C4-2B (cell line): ENCODE data around the gene PAK5.

Experiments
- H3K27ac ChIP-seq: fragments of 450-650 bp; 2 replicates; pipeline ENCODE4 v1.5.1; 2017
- ZFX ChIP-seq: fragments of 450-650 bp; IDR thresholded peaks from 2 replicates; pipeline ENCODE4 v1.6.1; 2017
- TF ChIP-seq, protein P1 (sequence below): fragments of 450-650 bp; conservative IDR thresholded peaks from 2 replicates; pipeline ENCODE4 v1.5.1; 2017; ENCODE audit warnings: mild to moderate bottlenecking

The PAK5 gene

DNA sequence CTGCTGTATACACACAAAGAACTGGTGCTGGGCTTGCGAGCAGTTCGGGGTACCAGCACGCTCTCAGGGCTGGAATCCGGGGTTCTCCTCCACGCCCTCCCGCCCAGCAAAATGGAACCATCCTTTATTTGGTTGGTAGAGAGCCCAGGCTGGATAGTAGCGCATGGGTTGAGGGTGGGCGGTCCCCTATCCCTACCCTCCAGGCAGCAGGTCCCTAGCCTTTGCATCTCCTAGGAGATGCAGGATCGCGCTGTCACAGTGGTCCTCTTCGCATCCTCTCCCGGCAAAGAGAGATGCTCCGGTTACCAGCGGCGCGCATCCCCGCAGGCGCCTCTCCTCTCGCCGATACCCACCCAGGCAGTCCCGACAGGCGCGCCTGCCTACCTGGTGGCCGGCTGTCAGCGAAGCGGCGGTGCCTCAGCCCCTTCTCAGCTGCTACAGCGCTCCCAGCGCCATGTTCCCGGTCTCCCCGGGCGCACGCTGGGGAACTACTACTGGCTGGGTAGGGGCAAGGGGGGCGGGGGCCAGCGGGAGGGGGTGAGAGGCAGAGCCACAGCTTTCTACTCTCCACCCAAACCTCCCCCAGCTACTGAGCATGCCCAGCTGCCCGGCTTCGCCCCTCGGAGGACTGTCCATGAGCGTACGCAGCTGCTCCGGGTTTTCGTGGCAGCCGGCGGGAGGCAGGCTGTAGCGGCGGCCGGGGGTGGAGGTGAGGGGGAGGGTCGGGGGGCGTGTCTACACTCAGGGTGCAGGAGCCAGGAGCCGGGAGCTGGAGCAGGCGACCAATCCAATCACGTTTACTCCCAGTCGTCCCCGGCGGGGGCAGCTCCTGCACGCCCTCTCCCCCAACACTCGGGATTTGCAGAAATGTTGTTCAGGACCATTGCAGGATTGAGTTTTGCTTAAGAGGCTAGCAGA is at the start of gene PAK5:
Gene PAK5, minus strand, starts transcription at position 699 of the 918 bp plus-strand sequence. CDS start 194,748 bp downstream, outside the sequence.
- no peak within 1 kb of the TSS for H3K27ac ChIP-seq
- no peak for TF ChIP-seq ZFX
- TF ChIP-seq, protein P1, sequence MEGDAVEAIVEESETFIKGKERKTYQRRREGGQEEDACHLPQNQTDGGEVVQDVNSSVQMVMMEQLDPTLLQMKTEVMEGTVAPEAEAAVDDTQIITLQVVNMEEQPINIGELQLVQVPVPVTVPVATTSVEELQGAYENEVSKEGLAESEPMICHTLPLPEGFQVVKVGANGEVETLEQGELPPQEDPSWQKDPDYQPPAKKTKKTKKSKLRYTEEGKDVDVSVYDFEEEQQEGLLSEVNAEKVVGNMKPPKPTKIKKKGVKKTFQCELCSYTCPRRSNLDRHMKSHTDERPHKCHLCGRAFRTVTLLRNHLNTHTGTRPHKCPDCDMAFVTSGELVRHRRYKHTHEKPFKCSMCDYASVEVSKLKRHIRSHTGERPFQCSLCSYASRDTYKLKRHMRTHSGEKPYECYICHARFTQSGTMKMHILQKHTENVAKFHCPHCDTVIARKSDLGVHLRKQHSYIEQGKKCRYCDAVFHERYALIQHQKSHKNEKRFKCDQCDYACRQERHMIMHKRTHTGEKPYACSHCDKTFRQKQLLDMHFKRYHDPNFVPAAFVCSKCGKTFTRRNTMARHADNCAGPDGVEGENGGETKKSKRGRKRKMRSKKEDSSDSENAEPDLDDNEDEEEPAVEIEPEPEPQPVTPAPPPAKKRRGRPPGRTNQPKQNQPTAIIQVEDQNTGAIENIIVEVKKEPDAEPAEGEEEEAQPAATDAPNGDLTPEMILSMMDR = no peak

DNA sequence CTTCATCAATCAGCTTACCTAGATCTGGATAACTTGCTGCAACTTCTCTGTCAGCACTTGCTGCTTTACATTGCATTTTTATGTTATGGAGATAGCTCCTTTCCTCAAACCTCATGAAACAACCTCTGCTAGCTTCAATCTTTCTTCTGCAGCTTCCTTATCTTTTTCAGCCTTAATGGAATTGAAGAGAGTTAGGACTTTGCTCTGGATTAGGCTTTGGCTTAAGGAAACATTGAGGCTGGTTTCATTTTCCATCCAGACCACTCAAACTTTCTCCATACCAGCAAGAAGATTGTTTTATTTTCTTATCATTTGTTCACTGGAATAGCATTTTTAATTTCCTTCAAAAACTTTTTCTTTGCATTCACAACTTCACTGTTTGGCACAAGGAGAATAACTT is 48.8 kb upstream of the PAK5 start:
- no peak overlapping the region for H3K27ac ChIP-seq
- TF ChIP-seq, protein P1 = no peak
- TF ChIP-seq ZFX = no peak

DNA sequence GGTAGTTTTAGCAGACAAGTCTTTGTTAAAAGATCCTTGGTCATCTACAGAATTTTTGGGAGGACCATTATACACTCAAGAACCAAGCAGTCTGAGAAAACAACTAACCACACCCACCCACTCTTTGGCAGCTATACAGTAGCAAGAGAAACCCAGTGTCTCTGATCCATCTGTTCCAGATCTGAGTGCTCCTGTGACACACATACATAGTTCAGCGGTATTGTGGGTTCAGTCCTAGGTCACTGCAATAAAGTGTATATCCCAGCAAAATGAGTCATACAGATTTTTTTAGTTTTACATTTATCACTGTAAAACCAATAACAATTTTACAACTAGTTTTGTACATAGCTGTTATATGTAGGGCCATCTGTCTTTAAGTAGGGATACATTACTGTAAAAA is 47.4 kb upstream of the PAK5 start:
- no peak overlapping the region for H3K27ac ChIP-seq
- TF ChIP-seq ZFX = no peak
- TF ChIP-seq, protein P1 = no peak

DNA sequence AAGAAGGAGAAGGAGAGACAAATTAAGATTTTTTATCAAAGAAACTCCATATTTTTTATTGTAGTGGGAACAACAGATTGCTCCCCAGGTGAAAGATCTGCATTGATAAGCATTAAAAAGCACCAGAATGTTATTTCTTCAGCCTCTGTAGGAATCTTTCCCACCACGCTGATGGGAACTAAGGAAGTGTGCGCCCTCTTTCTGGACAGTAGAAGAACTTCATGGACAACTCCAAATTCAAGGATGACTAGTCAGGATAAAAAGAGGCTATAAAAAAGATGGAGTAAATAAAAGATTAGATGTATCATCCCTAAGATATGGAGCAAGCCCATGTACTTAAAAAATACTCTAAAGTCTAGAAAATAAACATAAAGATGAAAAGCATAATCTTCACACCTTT is 45.8 kb upstream of the PAK5 start:
- no peak for TF ChIP-seq ZFX
- TF ChIP-seq, protein P1 = peak; percentile 35
- H3K27ac ChIP-seq = no peak overlapping the region

DNA sequence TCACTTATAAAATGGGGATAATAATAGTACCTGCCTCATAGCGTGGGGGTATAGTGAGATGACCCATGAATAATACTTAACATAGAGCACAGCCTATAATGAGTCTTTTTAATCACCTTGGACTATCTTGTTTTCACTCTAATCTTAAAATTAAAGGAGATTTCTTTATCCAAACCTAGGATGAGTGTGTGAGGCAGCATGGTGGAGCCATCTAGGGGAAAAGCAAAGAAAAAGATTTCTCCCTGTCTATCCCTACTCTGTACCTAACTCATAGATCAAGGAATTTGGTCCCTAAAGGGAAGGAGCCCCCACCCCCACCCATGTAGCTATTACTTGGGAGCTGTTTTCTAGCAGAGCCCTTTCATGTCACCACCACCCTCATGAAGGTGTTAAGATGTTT is 45.2 kb upstream of the PAK5 start:
- no peak overlapping the region for H3K27ac ChIP-seq
- TF ChIP-seq, protein P1 = peak; percentile 39
- TF ChIP-seq ZFX = no peak

DNA sequence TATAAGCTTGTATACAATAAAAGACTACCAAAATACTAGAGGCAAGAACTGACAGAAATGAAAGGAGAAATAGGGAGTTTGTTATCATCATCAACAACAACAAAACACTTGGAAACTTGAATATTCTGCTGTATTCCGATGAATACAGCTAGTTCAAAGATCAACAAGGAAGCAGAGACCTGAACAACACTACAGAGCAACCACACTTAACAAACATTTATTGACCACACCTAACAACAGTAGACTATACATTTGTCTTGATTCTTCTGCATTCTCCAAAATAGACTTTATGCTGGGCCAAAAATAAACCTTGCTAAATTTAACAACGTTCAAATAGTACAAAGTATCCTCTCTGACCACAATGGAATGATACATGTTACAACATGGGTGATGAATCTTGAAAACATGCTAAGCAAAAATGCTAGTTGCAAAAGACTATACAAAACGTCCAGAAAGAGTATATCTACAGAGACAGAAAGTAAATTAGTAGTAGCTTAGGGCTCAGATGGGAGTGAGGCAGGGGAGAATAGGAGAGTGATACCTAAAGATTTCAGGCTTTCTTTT is 39.1 kb upstream of the PAK5 start:
- TF ChIP-seq, protein P1 = no peak
- no peak for TF ChIP-seq ZFX
- H3K27ac ChIP-seq = no peak overlapping the region
